Astrocyte (in vitro differentiated cells and primary cell): ENCODE data around the gene NEAT1.

Experiments used
- EZH2 ChIP-seq: IDR thresholded peaks from 2 replicates; pipeline ENCODE4 v1.6.1; 2012; ENCODE audit warnings: mild to moderate bottlenecking, low read length, inconsistent platforms; ENCODE audit not compliant: insufficient read depth
- TF ChIP-seq, protein P1 (sequence below): IDR thresholded peaks from 2 replicates; pipeline ENCODE4 v1.5.1; 2011; ENCODE audit warnings: low read depth, mild to moderate bottlenecking, inconsistent platforms, low read length, moderate library complexity; ENCODE audit not compliant: insufficient read depth

DNA sequence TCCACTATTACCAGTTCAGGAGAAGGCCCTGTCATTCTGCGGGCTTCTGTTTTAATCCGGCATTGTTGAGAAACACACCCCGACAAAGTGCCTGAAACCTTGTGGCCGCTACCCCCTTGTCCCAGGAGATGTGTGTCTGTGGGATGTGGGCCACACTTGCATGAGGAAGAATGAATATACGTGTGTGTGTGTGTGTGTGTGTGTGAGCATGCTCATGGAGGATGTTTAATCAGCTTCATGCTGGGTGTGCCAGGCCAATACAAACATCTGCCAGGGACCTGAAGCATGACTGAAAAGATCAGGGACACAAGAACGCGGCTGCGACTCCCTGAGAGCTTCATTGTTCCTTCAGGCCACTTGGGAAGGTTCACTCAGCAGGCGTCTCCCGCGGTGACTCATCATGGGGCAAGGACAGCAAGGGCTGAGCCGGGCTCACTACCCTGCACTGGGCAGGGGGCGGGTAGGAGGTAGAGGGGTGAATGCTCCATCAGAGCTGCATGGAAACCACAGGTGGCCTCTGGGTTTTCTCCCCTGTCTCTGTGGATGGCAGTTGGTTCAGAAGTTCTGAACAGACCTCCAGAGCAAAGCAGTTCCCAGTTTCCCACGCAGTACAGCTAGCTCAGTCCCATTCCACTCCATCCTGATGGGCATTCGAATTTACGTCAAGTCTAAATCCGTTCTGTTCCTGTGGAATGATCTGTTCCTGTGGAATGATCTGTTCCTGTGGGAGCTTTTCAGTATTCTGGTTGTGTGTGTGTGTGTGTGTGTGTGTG is 69.2 kb downstream of the NEAT1 start:
- TF ChIP-seq EZH2, result no peak
- TF ChIP-seq, protein P1, sequence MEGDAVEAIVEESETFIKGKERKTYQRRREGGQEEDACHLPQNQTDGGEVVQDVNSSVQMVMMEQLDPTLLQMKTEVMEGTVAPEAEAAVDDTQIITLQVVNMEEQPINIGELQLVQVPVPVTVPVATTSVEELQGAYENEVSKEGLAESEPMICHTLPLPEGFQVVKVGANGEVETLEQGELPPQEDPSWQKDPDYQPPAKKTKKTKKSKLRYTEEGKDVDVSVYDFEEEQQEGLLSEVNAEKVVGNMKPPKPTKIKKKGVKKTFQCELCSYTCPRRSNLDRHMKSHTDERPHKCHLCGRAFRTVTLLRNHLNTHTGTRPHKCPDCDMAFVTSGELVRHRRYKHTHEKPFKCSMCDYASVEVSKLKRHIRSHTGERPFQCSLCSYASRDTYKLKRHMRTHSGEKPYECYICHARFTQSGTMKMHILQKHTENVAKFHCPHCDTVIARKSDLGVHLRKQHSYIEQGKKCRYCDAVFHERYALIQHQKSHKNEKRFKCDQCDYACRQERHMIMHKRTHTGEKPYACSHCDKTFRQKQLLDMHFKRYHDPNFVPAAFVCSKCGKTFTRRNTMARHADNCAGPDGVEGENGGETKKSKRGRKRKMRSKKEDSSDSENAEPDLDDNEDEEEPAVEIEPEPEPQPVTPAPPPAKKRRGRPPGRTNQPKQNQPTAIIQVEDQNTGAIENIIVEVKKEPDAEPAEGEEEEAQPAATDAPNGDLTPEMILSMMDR, result no peak
